HG02642 (cell line): Measurements from ENCODE around the gene S100A14.
A peak's percentile ranks its signal among the peaks of the same experiment; 100 is the strongest.
"Not testable (repeated sequence)": the region's sequence is repeated elsewhere in the genome, so short reads cannot be mapped to it uniquely, and the experiment has no call there.

Experiments used
- ATAC-seq: cut with Tn5 transposase; IDR thresholded peaks from one replicate; pipeline ENCODE4 v1.9.1; 2021; ENCODE audit warnings: mild to moderate bottlenecking; ENCODE audit not compliant: unreplicated experiment, poor library complexity

S100A14 gene

DNA sequence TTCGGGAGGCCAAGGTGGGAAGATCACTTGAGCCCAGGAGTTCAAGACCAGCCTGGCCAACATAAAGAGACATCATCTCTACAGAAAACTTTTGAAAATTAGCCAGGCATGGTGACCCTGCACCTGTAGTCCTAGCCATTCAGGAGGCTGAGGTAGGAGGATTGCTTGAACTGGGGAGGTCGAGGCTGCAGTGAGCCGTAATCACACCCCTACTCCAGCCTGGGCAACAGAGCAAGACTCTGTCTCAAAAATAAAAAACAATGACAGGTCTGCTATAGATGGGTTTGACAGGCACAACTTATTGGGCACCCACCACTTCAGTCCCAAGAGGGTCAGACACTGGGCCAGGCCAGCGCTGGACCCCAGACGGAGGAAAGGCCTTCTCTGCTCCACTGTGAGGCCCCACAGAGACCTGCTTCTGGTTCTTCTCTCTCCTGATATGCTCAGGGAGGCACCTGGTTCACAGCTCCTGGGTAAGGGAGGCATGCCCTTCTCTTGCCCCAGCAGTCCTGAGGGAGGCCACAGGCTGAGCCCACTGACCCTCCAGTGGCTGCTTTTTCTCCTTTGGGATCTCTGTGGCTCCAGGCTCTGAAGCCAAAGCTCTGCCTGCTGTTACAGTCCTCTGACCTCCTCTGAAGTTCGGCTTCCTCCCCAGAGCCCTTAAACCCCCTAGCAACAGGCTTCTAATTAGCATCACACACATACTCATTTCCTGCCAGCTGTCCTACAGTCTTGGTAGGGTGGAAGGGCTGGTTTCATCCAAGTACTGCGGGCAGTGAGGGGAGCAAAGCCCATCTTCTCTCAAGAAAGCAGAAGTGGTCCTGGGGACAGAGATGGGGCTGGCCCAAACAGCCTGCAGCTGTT, 17.6 kb downstream of the S100A14 start:
- ATAC-seq = peak; percentile 98

DNA sequence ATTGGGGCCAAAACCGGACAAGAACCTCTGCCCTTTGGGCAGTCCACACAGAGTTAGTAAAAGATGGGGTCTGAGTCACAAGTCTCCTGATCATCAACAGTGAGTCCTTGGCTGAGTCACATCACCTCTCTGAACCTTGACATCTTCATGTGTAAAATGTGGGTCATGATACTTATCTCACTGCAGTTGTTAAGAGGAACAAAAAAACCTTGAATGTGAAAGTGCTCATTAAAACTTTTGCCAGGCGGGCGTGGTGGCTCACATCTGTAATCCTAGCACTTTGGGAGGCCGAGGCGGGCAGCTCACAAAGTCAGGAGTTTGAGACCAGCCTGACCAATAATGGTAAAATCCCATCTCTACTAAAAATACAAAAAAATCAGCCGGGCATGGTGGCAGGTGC, 18.9 kb downstream of the S100A14 start:
- ATAC-seq = no peak

DNA sequence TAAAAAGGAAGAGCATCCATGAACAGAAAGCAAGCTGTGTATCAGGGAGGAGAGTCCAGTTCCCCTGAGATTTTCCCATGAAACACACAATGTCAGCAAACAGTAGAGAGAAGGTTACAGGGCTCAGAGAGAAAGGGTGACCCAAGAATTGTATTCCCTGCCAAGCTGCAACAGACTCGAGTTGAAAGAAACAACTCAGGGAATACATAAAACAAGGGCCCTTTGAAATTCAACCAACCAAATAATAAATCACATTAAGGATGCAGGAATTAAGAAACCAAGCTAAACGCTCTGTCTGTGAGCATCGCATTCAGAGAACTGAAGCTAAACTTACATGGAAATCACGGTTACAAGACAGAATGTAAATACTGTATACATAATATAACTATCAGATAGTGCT, 23.4 kb downstream of the S100A14 start:
- ATAC-seq = no peak

DNA sequence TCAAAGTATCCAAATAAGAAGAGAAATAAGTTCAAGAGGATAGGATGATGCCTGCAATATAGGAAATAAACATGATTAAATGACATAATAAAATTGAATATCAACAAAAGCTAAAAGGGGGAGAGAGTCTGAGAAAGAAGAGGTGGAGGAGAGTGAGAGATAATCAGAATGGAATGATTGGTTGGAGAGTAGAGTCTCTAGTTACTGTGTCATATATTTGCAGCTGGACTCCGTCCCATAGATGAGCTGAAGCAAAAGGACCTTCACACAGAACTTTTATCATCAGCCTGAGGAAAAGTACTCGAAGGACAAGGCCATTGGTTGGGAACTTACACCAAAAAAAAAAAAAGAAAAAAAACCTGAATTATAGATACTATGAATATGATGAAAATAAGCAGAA, 27.6 kb downstream of the S100A14 start:
- no peak for ATAC-seq

DNA sequence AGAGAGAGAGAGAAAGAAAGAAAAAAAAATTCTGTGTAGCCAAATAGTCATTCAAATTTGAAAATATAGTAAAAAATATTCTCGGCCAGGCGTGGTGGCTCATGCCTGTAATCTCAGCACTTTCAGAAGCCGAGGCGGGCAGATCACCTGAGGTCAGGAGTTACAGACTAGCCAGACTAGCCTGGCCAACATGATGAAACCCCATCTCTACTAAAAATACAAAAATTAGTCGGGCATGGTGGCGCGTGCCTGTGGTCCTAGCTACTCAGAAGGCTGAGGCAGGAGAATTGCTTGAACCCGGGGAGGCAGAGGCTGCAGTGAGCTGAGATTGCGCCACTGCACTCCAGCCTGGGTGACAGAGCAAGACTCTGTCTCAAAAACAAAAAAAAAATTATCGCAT, 28.1 kb downstream of the S100A14 start:
- ATAC-seq = not testable (repeated sequence)

DNA sequence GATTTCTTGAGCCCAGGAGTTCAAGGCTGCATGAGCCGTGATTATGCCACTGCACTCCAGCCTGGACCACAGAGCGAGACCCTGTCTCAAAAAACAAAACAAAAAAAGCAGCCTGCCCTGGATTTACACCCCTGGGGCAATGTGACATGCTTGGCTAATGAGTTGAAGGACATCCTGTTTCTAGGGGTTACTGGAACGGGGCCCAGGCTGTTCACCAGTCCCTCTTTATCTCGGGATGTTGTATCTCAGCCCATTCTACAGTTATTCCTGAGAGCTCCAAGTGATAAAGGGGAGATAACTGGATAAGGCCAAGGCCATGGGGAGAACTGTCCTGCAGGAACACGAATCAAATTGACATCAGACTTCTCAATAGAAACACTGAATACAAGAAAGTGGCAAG, 28.8 kb downstream of the S100A14 start:
- ATAC-seq = no peak

DNA sequence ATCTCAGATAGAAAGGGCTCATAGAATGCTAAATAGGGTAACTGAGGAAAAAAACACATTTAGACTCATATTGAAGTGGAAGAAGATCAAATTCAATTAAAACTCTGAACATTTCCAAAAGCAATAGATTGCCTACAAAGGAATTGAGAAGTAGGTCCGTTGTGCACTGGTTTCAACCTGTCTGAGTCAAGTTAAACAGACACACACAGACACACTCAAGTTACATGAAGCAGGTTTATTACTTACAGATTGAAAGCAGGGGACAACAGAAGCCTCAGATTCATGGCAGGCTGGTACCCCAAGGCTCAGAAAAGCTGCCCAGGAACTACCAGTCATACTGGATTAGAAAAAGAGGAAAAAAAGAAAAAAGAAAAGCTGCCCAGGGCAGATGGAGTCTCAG, 29.8 kb downstream of the S100A14 start:
- ATAC-seq = no peak

DNA sequence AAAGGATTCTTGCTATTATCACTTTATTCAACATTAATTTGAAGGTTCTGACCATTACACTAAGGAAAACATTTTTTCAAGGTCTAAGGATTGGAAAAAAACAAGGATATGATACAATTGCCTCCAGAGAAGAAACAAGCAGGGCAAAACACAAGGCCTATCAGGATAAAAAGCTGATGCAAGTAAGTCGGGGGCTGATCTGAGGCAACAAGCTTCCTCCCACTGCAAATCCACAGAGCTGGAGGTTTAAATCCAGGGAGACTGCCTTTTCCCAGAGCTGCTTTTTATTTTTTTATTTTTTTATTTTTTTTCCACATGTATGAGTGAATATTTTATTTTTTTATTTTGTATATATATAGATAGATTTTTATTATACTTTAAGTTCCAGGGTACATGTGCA, 31.1 kb downstream of the S100A14 start:
- ATAC-seq = no peak

DNA sequence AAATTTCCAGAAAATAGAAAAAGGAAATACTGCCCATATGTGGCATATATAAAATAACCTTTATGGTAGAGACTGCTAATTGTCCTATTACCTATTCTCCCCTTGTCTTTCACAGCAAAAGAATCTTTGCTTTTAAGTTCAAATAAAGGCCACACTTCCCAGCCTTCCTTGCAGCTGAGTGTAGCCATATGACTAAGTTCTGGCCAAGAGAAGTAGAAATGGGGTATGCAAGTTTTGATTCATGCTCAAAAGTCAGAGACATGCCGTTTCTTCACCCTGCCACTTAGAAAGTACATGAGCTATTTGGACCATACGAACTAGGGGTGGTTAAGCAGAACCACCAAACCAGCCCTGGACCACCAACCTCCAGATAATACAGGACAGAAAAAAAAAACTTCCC, 32.1 kb downstream of the S100A14 start:
- ATAC-seq = no peak

DNA sequence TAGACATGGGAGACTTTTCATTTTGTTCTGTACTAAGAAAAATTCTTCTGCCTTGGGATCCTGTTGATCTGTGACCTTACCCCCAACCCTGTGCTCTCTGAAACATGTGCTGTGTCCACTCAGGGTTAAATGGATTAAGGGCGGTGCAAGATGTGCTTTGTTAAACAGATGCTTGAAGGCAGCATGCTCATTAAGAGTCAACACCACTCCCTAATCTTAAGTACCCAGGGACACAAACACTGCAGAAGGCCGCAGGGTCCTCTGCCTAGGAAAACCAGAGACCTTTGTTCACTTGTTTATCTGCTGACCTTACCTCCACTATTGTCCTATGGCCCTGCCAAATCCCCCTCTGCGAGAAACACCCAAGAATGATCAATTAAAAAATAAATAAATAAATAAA, 32.6 kb downstream of the S100A14 start:
- ATAC-seq = not testable (repeated sequence)

DNA sequence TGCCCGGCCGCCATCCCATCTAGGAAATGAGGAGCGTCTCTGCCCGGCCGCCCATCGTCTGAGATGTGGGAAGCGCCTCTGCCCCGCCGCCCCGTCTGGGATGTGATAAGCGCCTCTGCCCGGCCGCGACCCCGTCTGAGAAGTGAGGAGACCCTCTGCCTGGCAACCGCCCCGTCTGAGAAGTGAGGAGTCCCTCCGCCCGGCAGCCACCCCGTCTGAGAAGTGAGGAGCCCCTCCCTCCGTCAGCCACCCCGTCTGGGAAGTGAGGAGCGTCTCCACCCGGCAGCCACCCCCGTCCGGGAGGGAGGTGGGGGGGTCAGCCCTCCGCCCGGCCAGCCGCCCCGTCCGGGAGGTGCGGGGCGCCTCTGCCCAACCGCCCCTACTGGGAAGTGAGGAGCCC, 33.3 kb downstream of the S100A14 start:
- ATAC-seq = not testable (repeated sequence)

DNA sequence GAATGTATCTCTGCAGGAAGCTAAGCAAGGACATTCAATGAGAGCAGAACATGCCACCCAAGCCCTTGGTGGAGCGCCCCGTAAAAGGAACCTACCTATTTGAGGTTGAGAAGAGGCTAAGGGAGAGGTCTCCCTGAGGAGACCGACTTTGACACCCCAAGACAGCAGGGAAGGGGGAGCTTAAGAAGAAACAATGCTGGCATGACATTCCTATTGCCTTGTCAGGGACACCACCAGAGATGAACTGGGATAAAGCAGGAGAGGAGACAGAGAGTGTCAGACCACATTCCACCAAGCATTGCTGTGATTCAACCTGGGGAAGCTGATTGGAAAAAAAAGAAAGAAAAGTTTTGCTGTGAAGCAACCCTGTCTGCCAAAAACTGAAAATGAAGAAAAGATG, 37.2 kb downstream of the S100A14 start:
- ATAC-seq = no peak

DNA sequence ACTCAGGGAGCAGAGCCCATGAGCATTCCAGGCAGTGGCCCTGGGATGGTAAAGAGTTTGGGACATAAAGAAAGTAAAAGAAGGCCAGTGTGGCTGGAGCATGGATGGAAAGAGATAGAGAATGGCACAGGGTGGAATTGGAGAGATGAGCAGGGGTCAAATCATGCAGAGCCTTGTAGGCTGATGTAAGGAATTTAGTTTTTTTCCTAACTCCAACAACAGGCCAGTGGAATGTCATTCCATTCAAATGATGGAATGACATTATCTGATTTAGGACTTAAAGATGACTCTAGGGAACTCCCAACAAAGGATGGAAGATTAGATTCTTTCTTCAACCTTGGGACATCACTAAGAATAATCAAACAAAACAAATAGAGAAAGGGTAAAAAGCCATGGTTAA, 37.6 kb downstream of the S100A14 start:
- ATAC-seq = no peak

DNA sequence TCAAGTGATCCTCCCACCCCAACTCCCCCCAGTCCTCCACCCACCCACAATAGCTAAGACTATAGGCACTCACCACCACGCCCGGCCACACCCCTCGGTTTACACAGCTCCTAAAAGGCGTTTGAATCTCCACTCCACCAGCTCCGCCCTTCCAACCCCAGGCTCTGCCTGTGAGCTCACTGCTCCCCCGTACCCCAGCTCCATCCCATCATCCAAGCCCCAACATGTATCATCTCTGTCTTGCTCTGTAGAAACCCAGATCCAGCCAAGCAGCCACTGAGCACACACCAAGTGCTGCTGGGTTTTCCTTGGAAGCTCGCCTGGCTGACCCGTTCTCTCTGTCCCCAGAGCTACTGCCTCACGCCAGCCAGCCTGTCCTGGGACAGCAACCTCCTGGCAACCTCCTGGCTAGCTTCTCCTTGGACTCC, 38.5 kb downstream of the S100A14 start:
- no peak for ATAC-seq

DNA sequence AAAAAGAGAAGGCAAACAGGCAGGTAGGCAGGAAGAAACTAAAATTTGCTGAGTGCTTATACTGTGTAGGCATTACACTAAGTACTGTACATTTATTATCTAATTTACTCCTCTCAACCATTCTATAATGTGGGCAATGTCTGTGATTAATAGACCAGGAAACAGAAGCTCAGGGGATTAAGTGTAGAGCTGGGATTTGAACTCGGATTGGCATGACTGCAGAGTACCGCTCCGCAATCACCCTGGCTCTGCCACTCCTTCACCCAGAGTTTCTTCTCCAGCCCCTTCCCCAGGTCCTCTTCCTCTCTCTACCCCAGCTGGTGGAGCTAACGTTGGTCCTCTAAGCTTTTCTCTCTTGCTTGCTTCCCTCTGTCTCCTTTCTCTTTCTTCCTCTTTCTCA, 39.0 kb downstream of the S100A14 start:
- no peak for ATAC-seq

DNA sequence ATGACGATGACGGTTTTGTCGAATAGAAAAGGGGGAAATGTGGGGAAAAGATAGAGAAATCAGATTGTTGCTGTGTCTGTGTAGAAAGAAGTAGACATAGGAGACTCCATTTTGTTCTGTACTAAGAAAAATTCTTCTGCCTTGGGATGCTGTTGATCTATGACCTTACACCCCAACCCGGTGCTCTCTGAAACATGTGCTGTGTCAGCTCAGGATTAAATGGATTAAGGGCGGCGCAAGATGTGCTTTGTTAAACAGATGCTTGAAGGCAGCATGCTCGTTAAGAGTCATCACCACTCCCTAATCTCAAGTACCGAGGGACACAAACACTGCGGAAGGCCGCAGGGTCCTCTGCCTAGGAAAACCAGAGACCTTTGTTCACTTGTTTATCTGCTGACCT, 40.6 kb downstream of the S100A14 start:
- ATAC-seq = not testable (repeated sequence)

DNA sequence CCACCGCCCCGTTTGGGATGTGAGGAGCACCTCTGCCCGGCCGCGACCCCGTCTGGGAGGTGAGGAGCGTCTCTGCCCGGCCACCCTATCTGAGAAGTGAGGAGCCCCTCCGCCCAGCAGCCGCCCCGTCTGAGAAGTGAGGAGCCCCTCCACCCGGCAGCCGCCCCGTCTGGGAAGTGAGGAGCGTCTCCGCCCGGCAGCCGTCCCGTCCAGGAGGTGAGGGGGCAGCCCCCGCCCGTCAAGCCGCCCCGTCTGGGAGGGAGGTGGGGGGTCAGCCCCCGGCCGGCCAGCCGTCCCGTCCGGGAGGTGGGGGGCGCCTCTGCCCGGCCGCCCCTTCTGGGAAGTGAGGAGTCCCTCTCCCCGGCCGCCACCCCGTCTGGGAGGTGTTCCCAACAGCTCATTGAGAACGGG, 41.0 kb downstream of the S100A14 start:
- ATAC-seq = not testable (repeated sequence)

DNA sequence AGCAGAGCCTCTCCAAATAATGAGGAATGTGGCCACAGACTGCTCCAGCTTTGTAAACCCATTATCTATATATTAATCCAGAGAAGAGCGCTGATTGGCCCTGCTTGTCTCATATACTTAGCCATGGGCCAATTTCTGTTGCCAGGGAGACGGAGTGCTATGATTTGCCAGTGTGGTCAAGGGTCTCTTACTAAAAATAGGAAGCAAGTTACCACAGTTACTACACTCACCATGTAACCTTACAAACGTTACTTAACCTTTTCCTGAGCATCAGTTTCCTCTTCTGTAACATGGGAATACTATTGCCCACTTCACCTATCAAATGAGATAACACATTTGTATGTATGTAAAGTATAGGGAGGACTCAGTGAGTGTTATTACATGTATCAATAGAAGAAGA, 42.8 kb downstream of the S100A14 start:
- no peak for ATAC-seq

DNA sequence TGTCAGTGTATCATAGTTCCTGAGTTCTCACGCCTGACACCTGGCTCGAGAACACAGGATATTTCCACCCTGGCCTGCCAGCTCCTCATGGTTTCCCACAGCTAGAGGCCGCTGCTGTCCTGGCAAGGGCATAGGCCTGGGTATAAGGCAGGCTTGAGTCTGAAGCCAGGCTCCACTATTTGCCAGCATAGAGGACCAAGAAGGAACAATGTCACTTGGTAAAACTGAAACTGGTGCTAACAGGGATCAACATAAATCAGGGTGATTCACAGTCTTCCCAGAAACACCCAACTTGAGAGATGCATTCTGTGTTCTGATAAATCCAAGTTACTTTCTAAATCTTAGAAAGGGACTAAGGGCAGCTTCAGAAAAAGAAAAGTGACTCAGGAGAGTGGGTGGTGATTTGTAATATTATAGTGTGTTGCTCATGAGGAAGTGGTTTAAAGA, 43.5 kb downstream of the S100A14 start:
- peak; percentile 70 for ATAC-seq

DNA sequence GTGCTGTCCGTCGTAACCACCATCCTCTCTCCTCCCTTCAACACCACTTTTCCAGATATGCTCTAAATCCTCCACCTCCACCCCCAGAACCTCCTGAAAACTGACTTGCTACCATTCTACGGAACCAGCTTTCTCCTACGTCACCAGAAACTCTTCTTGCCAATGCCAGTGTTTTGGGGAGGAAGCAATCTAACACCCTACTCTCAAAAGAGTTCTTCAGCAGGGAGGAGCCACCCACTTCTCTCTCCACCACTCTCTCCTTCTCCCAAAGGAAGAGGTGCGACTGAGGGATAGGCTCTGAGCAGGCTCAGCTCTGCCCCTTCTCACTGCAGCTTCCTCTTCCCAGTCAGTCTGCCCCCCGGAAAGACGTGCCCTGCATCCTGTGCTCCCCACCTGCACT, 44.4 kb downstream of the S100A14 start:
- no peak for ATAC-seq

DNA sequence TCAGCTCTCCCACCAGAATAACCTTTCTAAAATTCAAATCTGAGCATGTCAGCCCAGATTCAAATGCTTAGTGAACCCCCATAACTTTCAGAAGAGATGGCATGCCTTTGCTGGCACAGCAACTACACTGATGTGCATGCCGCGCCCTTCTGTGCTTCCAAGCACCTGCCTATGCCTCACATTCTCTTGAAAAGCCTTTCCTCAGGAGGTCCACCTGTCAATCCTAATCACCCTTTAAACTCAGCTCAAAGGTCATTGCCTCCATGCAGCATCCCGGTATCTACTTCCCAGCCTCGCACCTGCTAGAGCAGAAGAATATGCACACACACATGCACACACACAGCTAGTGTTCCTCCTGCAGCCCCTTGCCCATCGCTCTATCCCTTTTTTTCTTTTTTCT, 45.3 kb downstream of the S100A14 start:
- ATAC-seq = no peak

DNA sequence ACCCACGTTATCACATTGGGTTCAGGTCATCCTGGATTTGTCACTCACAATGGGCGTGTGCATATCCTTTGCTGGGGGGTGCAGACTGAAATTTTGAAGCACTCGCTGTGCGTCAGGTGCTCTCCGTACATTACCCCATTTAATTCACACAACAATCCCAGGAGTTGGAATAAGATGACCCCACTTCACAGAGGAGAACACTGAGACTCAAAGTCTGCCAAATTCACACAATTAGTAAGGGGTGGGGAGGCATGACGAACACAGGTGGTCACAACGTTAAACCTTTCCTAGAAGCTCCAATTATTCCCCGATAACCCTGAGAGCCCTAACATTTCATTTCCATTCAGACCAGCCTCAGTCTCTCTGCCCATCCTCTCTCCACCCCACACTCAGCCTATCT, 46.7 kb downstream of the S100A14 start:
- ATAC-seq = no peak
